GM23338 (cell line): Measurements from ENCODE around the gene TMEM127. TPM values are rescaled to one million over a fixed set of nuclear protein-coding genes. Genes with fewer than 3 reads are reported as not detected.

ENCODE experiments used
- ATAC-seq: fragments of 200-7000 bp; cut with Tn5 transposase; 3 replicates; pipeline ENCODE4 v1.9.1; 2020
- DNase-seq: peaks from one replicate; pipeline ENCODE4 v3.0.0-alpha.2; 2015; ENCODE audit warnings: low spot score
- H2AFZ ChIP-seq: fragments of 200-600 bp; sonication (generic); 2 replicates; pipeline ENCODE4 v1.8.0; 2016; ENCODE audit warnings: antibody characterized with exemption, mild to moderate bottlenecking, moderate library complexity
- H3F3A ChIP-seq: fragments of 200-600 bp; sonication (generic); replicated peaks from 2 replicates; pipeline ENCODE4 v1.8.0; 2017; ENCODE audit warnings: antibody characterized with exemption, mixed run types, low read depth
- H3K27ac ChIP-seq: fragments of 200-600 bp; sonication (generic); 2 replicates; pipeline ENCODE4 v1.6.1; 2016; ENCODE audit warnings: low read depth
- H3K27me3 ChIP-seq: fragments of 200-600 bp; sonication (generic); 2 replicates; pipeline ENCODE4 v1.8.0; 2016; ENCODE audit warnings: mild to moderate bottlenecking, mixed run types, moderate library complexity; ENCODE audit not compliant: insufficient read depth
- H3K36me3 ChIP-seq: fragments of 200-600 bp; sonication (generic); 2 replicates; pipeline ENCODE4 v1.8.0; 2016; ENCODE audit warnings: mild to moderate bottlenecking; ENCODE audit not compliant: insufficient read depth
- H3K4me1 ChIP-seq: fragments of 200-600 bp; sonication (generic); 2 replicates; pipeline ENCODE4 v1.8.0; 2016; ENCODE audit warnings: mild to moderate bottlenecking, moderate library complexity; ENCODE audit not compliant: insufficient read depth
- H3K4me2 ChIP-seq: fragments of 200-600 bp; sonication (generic); 2 replicates; pipeline ENCODE4 v1.7.1; 2017; ENCODE audit warnings: mixed run types
- H3K4me3 ChIP-seq: fragments of 200-600 bp; sonication (generic); 2 replicates; pipeline ENCODE4 v1.6.1; 2016; ENCODE audit warnings: mixed run types
- H3K79me2 ChIP-seq: fragments of 200-600 bp; sonication (generic); replicated peaks from 2 replicates; pipeline ENCODE4 v1.8.0; 2017; ENCODE audit warnings: mild to moderate bottlenecking; ENCODE audit not compliant: insufficient read depth
- H3K9me2 ChIP-seq: fragments of 200-600 bp; sonication (generic); 2 replicates; pipeline ENCODE4 v1.8.0; 2017; ENCODE audit not compliant: insufficient read depth
- H4K20me1 ChIP-seq: fragments of 200-600 bp; sonication (generic); replicated peaks from 2 replicates; pipeline ENCODE4 v1.8.0; 2017; ENCODE audit warnings: mild to moderate bottlenecking; ENCODE audit not compliant: insufficient read depth
- H3K27ac Mint-ChIP-seq: 2 replicates; pipeline ENCODE4 v1.8.0; 2020; ENCODE audit warnings: inconsistent platforms, mild to moderate bottlenecking, moderate library complexity, mixed read lengths
- H3K27me3 Mint-ChIP-seq: 3 replicates; pipeline ENCODE4 v1.8.0; 2022; ENCODE audit warnings: low read depth, mild to moderate bottlenecking, moderate library complexity, mixed read lengths, inconsistent platforms; ENCODE audit not compliant: insufficient read depth, poor library complexity
- H3K36me3 Mint-ChIP-seq: 3 replicates; pipeline ENCODE4 v1.8.0; 2021; ENCODE audit warnings: low read depth, mild to moderate bottlenecking, inconsistent platforms, moderate library complexity, mixed read lengths
- H3K4me1 Mint-ChIP-seq: 3 replicates; pipeline ENCODE4 v1.8.0; 2020; ENCODE audit warnings: mild to moderate bottlenecking, inconsistent platforms, mixed read lengths
- H3K4me3 Mint-ChIP-seq: 3 replicates; pipeline ENCODE4 v1.8.0; 2021; ENCODE audit warnings: moderate library complexity, mild to moderate bottlenecking, inconsistent platforms, mixed read lengths
- H3K9me3 Mint-ChIP-seq: 3 replicates; pipeline ENCODE4 v1.8.0; 2020; ENCODE audit warnings: moderate library complexity, mild to moderate bottlenecking, inconsistent platforms, mixed read lengths
- CREB1 ChIP-seq: fragments of 250-450 bp; sonication (Bioruptor Pico); IDR thresholded peaks from 2 replicates; pipeline ENCODE4 v1.5.0; 2020; ENCODE audit warnings: low read depth, mild to moderate bottlenecking, moderate library complexity
- CTCF ChIP-seq, 2 experiments: fragments of 200-600 bp in 1 of 2; sonication (generic) in 1 of 2; conservative IDR thresholded peaks; 2 replicates each; pipeline versions ENCODE4 v1.5.1 to v1.6.1; 2016 to 2017; ENCODE audit warnings: antibody characterized with exemption in 2 of 2, low read depth in 2 of 2, mild to moderate bottlenecking in 2 of 2, moderate library complexity in 1 of 2
- ETS1 ChIP-seq: IDR thresholded peaks from 2 replicates; pipeline ENCODE4 v1.6.1; 2016; ENCODE audit warnings: antibody characterized with exemption
- EZH2phosphoT487 ChIP-seq: fragments of 200-600 bp; sonication (generic); IDR thresholded peaks from one replicate; pipeline ENCODE4 v1.8.1; 2018; ENCODE audit warnings: antibody characterized with exemption; ENCODE audit not compliant: unreplicated experiment
- POLR2AphosphoS5 ChIP-seq: IDR thresholded peaks from 2 replicates; pipeline ENCODE4 v1.6.1; 2016; ENCODE audit warnings: antibody characterized with exemption, low read depth
- STAT1 ChIP-seq: IDR thresholded peaks from one replicate; pipeline ENCODE4 v1.6.1; 2016; ENCODE audit warnings: antibody characterized with exemption; ENCODE audit not compliant: unreplicated experiment
- ZNF114 ChIP-seq: fragments of 250-450 bp; sonication (Bioruptor Pico); IDR thresholded peaks from 2 replicates; pipeline ENCODE4 v1.5.0; 2020; ENCODE audit warnings: mild to moderate bottlenecking, moderate library complexity
- ZNF331 ChIP-seq: fragments of 250-450 bp; sonication (Bioruptor Pico); IDR thresholded peaks from 2 replicates; pipeline ENCODE4 v1.5.0; 2020; ENCODE audit warnings: low read depth, mild to moderate bottlenecking, moderate library complexity
- ZNF462 ChIP-seq: fragments of 250-450 bp; sonication (Bioruptor Pico); IDR thresholded peaks from 2 replicates; pipeline ENCODE4 v1.5.0; 2020; ENCODE audit warnings: mild to moderate bottlenecking, moderate library complexity
- polyA plus RNA-seq: library from polyadenylated mRNA; unstranded; fragments of >200 nt; fragmentation: Nextera tagmentation; extraction: Ambion mirVana; gene quantifications from 2 replicates; pipeline ENCODE4 v1.2.1, GENCODE V29; 2016
- total RNA-seq: library from RNA; depleted of rRNA; stranded (reverse); fragments of >200 nt; shearing (Covaris generic); gene quantifications from 2 replicates; pipeline ENCODE4 v1.2.3, GENCODE V29; 2014

Gene TMEM127
- total and polyA plus RNA-seq, 2 experiments from 2014 or later = 4.9 to 19.9 TPM

GRCh38 chr2:96208143-96209010, 57.4 kb downstream of the TMEM127 start, which contains the start of gene STARD7 (continued):
- TF ChIP-seq ZNF462 (CRISPR knock-in tag) (no peak), STAT1 (no peak), ZNF114 (CRISPR knock-in tag) (no peak), ZNF331 (no peak), ETS1 (peak; percentile 44; the same call in 1 of the 2 replicates)

GRCh38 chr2:96207774-96208142, 58.0 kb downstream of the TMEM127 start:
- H3K9me2 ChIP-seq = no peaks in the 10 kb centered on the region
- H3K4me1 ChIP-seq = peaks cover 35% of the 10 kb centered on the region
- peaks cover 5% of the 10 kb centered on the region for H3K27me3 Mint-ChIP-seq
- H3K36me3 ChIP-seq = no peaks in the 10 kb centered on the region
- TF ChIP-seq EZH2phosphoT487 = no peak
- no peak for TF ChIP-seq STAT1
- no peak for TF ChIP-seq CTCF (conservative IDR thresholded peaks at IDR 0.05; ENCODE audit: low read depth in 2 of 2)
- no peak for TF ChIP-seq POLR2AphosphoS5
- no peak for TF ChIP-seq CREB1 (CRISPR knock-in tag)
- H3K36me3 Mint-ChIP-seq = peaks cover 16% of the 10 kb centered on the region
- DNase-seq (no peak), ATAC-seq (no peak)
- peaks cover 53% of the 10 kb centered on the region for H3K4me1 Mint-ChIP-seq
- H3K4me3 Mint-ChIP-seq = peak overlapping the region; percentile 92
- H3K27ac Mint-ChIP-seq = peak overlapping the region; percentile 91
- H2AFZ ChIP-seq = no peak overlapping the region
- H3K79me2 ChIP-seq = peaks cover 66% of the 10 kb centered on the region
- peak overlapping the region; percentile 69; the same call in 1 of the 2 replicates for H3K27ac ChIP-seq
- H4K20me1 ChIP-seq = peaks cover 42% of the 10 kb centered on the region
- peak overlapping the region; percentile 99 for H3K4me2 ChIP-seq
- H3K9me3 Mint-ChIP-seq = no peaks in the 10 kb centered on the region
- 0 out of 2 replicates have a peak, but pooled peaks cover 3% of the 10 kb centered on the region for H3F3A ChIP-seq
- peak overlapping the region; percentile 98 for H3K4me3 ChIP-seq
- no peaks in the 10 kb centered on the region for H3K27me3 ChIP-seq
